HG03103 (cell line): Measurements from ENCODE around the gene COL1A1.

ENCODE experiments used
- ATAC-seq: cut with Tn5 transposase; IDR thresholded peaks from one replicate; pipeline ENCODE4 v1.9.1; 2021; ENCODE audit warnings: low read depth; ENCODE audit not compliant: unreplicated experiment

COL1A1 gene

DNA sequence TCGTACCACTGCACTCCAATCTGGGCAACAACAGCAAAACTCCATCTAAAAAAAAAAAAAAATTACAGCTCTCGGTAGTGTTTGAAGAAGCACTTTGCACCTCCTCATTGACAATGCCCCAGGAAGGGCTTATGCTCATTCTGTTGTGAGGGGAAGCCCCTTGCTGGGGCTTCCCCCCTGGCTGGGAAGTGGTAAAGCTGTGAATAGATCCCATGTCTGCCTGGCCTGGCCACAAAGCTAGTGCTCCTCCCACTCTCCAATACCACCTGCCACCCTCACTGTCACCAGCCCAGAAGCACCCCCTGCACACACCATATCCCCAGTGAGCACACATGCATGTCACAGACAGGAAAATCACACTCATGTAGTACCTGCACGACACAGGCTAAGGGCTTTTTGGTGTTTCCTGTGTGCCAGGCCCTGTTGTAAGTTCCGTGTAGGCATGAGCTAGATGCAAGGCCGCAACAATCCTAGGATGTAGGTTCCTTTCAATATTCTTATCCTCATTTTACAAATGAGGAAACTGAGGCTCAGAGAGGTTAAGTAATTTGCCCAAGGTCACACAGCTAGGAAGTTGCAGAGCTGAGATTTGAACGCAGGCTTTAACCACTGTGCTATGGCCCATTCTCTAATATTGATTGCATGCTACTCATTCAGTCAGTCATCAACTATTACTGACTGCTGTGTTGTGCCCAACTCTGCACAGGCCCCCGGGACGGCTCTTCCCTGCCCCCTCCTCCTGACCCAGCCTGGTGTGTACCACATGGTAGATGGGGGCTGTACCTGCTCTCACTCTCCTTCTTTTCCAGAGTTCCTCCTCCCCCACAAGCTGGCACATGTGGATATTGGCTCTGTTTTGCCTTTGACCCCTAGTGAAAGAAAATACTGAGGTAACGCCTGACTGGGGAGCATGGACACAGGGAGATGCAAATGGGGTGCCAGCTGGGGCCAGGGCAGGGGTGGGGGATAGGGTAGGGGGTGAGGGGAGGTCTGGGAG, 11.9 kb upstream of the COL1A1 start:
- ATAC-seq = peak; percentile 73

DNA sequence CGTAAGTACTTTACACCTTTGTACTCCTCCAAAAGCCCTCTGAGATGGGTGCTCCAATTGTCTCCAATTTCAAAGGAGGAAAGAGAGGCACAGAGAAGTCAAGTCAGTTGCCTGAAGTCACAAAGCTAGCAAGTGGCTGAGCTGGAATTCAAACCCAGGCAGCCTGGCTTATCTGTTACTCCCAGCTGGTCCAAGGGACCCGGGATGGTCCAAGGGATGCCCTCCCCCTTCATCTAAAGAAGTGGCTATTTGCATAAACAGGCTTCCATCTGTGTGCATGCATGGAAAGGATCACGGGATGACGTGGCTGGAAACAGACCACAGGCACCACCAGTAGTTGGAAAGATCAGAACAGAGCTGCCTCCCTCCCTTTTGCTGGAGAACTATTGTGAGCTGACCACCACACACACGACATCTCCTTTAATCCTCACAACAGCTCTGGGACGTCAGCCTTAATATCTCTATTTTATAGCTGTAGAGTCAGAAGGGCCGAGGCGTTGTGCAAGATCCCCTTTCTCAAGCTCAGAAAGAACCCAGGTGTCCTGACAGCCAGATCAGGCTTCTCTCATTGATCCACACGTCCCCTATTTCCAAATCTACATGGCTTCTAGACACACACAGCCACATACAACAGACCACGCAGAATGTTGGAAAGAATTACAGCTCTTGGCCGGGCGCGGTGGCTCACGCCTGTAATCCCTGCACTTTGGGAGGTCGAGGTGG, 10.9 kb upstream of the COL1A1 start:
- ATAC-seq = no peak

DNA sequence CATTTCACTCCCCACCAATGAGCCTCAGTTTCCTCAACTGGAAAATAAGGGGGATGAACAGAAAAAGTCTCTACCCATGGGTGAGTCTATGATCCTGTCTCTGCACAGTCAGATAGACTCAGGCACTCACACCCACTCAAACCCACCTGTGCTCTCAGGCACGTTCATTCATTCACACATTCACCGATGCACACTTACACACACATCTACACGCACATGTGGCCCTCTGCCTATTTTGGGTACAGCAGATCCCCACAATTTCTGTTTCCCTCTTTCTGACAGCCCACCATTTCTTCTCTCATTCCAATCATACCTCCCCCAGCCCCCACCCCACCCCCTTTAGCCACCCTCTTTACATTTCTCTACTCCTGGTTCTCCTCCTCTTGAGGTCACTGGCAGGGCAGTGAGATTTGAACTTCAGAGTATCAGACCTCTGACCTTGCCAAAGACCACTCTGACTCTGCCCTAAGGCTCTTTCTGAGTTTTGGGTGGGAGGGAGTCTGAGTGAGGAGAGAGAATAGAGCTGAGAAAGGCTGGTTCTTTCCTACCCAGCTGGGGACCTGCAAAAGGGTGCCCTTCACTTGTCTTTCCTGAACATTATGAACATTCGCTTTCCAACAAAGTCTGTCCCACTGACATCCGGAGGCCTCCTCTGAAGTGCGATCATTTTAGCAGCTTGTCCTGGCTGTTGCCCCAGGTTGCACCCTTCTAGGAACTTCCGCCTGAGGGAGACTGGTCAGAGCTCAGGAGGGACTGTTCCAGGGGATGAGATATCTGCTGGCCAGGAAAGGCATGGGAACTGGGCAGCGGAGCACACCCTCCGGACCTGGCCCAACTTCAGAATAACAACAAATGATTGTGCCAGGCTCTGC, 10.1 kb upstream of the COL1A1 start:
- no peak for ATAC-seq

DNA sequence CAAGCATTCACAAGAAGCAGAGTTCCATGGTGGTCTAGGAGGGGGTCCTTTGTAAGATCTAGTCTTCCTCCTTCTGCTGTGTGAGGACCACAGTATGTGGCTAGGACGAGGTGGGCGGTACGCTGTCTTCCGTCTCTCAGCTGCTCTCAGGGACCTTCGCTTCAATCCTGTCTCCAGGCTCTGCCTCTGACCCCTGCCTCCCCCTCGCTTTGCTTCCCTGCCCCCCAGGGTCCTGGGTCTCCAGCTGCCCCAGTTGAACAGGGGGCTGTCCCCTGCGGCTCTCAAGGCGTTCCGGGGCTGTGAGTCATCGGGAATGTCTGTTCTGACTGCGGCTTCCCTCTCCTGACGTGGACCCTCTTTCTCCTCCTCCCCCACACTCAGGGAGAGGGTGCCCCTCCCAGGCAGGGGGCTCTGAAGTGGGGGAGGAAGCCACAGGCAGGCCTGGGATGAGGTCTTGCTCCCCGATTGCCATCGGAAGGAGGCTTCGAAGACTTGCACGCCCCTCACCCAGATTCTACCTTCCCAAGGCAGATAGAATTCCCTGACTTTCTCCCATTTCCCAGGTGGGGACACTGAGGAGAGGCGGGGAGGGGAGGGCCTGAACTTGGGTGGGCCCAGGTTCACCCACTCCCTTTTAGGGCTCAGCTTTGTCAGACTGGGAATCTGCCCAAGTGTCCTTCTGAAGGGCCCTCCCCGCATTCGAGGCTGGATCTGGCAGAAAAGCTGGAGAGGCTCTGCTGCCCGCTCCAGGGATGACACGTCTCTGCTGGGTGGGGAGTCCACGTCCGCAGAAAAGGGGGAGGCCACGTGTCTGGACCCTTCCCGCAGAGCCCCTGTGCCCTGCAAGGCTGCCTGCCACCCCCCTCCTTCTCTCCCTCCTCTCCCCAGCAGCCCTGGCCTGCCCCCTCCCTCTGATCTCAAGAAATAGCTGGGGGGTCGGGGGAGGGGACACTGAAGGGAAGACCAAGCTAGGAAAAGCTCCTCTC, 9.1 kb upstream of the COL1A1 start:
- no peak for ATAC-seq

DNA sequence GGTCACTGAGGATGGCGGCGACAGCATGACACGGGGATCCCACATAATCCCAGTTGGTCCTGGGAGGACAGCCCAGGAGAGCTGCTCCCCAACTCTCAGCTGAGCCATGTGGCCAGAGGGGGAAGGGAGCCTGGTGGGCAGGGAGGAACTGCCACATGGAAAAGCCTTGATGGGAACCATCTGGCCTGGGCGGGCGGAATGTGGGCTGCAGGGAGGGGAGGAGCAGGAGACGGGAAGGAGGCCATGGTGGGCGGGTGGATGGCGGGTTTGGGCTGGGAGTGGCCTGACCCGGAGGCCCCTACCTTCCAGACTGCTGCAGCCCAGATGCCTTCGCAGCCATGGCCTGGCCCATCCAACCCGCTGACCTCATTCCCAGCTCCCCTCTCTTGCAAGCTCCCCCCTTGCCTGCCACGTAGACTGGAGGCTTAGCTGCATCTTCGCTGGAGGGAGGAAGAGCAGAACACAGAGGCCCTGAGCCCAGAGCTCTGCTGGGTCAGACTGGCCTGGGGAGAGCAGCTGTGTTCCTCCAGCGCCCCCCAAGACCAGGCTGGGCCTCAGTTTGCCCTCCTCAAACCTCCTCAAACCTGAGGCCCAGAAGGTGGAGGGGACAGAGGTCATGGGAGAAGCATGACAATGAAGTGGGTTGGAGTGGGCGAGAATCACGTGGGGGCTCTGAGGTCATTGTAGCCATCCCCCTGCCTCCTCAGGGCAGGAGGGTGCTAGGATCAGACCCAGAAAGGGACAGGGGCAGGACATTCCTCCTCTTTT, 8.2 kb upstream of the COL1A1 start:
- ATAC-seq = no peak

DNA sequence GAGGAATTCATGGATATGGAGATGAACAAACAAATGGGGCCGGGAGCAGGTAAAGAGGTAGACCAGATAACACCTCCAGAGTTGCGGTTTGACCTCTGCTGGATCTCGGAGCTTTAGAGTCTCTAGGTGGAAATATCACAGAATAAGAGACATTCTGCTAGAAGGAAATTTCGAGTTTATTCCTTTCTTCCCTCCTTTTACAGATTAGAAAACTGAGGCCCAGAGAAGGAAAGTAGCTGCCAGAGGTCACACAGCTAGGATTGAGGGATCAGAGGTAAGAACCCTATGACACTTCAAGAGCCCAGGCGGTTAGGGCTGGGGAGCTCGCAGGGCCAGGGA, 7.7 kb upstream of the COL1A1 start:
- ATAC-seq = no peak

DNA sequence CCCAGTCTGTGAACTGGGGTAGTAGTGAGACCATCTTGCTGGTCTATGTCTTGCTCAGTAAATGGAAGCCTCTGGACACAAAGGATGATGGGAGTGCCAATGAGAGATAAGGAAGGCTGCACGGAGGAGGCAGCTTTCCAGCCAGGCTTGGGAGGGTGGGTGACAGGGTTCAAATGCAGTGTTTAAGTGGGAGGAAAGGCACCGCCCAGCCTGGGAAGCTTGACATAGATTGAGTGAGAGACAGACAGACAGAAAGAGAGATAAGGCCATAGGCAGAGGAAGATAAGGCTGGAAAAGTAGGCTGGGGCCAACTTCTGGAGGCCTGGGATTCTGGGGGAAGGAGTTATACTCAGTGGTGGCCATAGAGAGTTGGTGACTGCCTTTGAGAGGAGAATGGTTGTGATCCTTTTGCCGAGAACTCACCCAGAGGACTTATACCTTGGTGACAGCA, 7.2 kb upstream of the COL1A1 start:
- no peak for ATAC-seq

DNA sequence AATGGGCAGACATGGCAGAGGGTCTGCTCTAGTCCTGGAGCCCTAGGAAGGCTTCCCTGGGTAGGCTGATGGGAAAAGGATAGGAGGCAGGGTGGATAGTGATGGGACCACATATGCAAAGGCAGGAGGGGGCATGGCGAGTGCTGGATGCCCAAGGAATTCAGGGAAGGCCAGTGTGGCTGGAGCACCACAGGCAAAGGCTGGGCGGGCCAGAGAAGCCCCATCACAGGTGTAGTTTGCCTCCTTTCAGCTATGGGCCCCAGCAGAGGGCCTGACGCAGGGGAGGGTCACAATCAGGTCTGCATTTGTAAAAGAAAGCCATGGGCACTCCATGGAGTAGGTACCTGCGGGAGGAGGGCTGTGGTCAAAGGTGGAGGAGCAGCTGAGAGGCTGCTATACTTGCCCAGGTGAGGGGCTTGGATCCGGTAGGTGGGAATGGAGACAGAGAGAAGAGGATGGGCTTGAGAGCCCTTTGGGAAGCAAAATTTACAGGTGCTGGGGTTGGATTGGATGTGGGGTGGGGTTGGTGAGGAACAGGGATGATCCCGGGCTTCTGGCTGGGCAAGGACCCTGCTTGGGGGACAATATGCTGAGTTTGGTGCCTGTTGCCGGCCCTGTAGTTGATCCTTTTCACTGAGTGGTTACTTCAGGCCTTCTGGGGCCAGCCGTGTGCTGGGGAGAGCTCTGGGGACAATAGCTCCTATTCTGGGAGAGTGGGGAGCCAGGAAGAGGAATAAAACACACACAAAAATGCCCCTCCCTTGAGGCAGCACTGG, 6.5 kb upstream of the COL1A1 start:
- no peak for ATAC-seq

DNA sequence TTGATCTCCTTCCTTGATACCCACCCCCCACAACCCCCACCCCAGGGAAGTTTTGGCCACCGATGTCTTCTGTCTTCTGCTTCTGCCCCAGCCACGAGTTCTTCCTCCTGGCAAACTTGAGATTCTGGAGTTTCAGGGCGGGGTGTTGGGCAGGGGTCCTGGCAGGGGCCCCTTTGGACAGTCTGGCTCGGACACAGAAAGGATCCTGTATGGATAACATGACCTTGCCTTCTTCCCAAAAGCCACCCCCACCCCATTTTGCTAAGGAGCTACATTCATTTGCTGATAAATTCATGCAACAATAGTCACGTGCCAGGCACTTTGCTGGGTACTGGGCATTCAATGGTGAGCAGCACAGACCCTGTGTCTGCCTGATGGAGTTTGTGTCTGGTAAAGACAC, 5.9 kb upstream of the COL1A1 start:
- no peak for ATAC-seq

DNA sequence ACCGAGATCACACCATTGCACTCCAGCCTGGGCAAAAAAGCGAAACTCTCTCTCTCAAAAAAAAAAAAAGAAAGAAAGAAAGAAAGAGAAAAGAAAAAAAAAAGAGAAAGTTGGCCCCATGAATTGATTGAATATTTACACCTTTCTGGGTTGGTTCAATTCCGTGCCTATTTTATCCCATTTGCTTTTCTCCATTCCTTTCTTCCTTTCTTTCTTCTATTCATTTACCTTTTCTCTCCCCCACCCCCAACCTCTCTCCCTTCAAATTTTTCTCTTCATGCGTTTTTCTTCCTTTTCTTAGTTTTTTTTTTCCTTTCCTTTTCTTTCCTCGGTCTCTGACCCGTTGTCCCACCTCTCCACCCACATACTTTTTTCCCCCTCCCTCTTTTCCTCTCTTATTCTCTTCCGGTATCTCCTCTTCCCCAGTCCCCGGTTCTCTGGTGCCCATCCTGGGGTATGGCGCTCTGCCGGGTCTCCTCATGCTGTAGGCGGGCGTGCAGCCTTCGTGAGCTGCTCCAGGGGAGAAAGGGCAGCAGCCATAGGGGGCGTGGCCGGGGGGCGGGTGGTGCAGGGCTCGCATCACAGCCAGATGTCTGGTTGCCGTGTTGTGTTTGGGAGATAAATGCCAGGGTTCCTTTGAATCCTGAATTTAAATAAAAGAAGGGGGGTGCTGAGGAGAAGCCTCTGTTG, 5.3 kb upstream of the COL1A1 start:
- ATAC-seq = no peak

DNA sequence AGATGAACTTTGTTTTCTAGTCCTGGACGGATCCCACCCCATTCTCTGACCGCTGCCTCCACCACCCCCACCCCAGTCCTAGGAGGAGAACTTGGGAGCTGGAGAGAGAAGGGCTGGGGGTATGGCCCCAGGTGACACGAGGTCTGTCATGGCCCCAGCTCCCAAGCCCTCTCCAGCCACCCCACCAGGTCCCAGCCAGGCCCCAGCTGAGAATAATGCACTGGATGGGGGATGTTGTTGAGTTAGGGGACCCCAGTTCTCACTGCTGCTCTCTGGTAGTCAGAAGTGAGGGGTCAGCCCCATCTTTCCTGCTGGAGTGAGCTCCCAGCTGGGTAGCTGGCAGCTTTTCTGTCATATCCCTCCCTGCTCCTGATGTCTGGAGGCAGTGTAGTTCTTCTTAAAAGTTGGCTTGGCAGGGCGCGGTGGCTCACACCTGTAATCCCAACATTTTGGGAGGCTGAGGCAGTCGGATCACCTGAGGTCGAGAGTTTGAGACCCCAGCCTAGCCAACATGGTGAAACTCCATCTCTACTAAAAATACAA, 4.6 kb upstream of the COL1A1 start:
- no peak for ATAC-seq

DNA sequence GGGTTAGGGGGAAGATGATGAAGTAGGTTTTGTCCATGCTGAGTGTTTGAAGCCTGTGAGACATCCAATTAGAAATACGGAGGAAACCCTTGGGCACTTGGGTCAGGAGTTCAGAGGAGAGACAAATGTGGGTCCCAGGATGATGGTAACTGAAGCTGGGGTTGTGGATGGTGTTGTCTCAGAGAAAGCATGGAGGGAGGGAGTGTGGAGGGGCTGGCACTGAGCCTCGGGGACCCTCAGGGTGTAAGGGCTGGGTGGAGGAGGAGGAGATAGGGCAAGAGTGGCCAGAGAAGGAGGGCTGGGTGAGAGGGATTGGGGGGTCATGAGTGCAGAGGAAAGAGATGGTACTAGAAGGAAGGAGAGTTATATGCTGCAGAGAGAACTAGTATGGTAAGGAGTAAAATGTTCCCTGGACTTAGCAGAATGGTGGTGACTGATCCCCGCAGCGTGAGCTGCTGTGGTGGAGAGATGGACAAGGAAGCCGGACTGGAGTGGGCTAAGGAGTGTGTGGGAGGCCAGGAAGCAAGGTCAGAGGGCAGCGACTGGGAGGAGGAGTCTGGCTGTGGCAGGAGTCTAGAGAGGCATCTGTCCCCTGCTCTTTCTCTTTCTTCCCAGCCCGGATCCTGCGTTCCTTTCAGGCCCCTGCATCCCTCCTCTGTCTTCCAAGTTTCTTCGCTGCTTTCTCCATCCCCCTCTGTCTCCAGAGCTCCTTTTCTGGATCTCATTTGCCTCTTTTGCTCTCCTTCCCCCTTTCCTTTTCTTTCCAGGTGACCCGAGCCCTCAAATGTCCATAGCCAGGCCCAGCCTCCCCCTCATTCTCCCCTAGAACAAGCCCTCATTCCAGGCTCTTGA, 3.9 kb upstream of the COL1A1 start:
- no peak for ATAC-seq

DNA sequence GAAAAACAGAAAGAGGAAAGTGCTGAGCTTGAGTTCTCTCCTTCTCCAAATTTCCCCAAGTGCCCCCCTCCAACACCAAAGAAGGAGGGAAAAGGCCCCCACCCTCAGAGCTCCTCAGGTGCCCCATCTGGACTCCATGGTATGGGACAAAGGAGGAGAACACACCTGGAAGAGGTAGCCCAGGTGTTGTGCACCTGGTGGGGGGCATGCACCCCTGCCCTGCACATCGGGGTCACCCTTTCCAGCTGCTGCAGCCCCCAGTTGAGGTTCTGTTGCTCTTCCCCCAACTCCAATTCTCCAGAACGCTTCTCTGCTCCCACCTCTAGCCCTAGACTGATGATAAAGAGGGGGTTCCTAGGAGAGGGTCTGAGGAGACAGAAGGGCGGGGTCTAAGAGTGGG, 3.0 kb upstream of the COL1A1 start:
- ATAC-seq = no peak

DNA sequence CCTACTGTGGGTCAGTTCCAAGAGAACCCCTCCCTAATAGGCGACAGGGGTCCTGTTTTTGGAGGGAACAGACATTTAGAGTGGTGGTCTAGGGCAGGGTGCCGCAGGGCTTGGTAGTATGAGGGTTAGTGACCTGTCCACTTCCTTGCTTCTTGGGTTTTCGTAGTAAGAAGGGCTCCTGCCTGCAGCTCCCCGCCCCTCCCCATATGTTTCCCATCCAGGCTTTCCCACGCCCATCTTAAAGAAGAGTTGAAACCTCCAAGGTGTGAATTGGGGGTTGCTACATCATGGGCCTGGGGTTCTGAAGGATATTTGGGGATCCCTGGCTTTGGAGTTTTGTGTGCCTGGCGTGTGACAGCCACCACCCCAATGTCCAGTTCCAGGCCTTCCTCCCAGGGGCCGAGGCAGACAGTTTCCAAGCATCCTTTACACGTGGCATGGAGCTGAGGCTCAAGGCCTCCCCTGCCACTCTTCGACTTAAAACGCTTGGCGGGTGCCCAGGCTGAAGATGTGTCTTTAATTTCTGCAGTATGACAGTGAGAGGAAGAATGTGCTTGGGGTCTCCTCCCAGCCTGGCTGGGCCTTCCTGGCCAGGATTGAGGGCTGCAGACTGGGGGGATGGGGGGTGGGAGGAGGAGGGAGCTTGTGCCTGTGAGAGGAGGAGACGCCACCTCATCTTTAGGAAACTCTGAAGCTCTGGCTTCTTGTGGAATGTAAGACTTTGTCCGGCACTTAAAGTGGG, 2.3 kb upstream of the COL1A1 start:
- no peak for ATAC-seq

DNA sequence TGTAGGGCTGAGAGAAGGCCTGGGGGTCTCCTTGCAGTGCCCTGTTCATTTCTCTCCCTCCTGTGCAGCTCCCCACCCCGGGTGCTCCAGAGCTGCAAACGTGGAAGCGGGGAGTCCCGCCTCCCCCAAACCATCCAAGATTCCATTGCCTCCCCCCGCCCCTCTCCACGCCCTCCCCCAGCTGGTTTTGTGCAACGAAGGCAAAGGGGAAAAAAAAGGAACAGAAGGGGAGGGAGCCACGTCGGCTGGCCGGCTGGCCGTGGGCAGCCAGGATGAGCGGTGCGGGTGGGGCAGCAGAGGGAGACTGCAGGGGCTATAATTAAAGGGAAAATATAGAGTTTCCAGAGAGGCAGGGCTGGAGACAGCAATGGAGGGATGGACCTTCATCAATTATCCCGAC, 1.7 kb upstream of the COL1A1 start:
- ATAC-seq = no peak
